GM12891 (cell line): ENCODE results near the gene ASPHD2.

ENCODE experiments used
- DNase-seq: peaks from one replicate; pipeline ENCODE4 v3.0.0; 2011; ENCODE audit warnings: low spot score; ENCODE audit not compliant: insufficient read length
- FAIRE-seq: peaks from 2 replicates; lab custom pipeline; 2011; peaks lifted over from hg19 to GRCh38; lab: Jason Lieb, UNC
- PAX5 ChIP-seq: IDR thresholded peaks from 2 replicates; pipeline ENCODE4 v1.6.1; 2011; ENCODE audit warnings: low read length, moderate library complexity, mild to moderate bottlenecking; ENCODE audit not compliant: insufficient read depth, severe bottlenecking
- POLR2A ChIP-seq: IDR thresholded peaks from 2 replicates; pipeline ENCODE4 v1.6.1; 2011; ENCODE audit warnings: low read depth, low read length, control low read depth
- POLR2AphosphoS5 ChIP-seq: IDR thresholded peaks from 2 replicates; pipeline ENCODE4 v1.6.1; 2011; ENCODE audit warnings: low read depth, low read length, control low read depth
- POU2F2 ChIP-seq: IDR thresholded peaks from 2 replicates; pipeline ENCODE4 v1.6.1; 2011; ENCODE audit warnings: low read depth, mild to moderate bottlenecking, control low read depth, low read length, moderate library complexity
- SPI1 ChIP-seq: IDR thresholded peaks from 2 replicates; pipeline ENCODE4 v1.6.1; 2011; ENCODE audit warnings: low read depth, low read length, control low read depth
- TAF1 ChIP-seq: IDR thresholded peaks from 2 replicates; pipeline ENCODE4 v1.6.1; 2011; ENCODE audit warnings: low read depth, low read length, control low read depth

The ASPHD2 gene

DNA sequence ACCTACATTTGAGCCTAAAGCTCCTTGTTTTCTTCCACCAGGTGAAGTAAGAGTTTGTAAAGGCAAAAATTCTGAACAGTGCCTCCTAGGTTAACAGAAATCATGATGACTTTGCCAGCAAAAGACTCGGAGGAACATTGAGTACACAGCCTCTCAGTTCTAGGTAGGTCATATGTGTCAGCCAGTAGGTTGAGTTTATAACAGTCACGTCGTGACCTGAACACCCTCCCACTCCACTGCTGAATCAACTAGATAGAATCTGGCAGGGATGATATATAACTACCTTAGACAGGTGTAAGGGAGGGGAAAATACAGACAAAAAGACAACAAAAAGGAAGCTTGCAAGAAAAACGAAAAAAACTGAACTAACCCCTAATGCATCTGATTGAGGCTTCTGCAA is 12.8 kb upstream of the ASPHD2 start:
- DNase-seq (no peak), FAIRE-seq (no peak)
- TF ChIP-seq TAF1 (no peak), PAX5 (no peak), SPI1 (no peak), POLR2A (no peak), POU2F2 (no peak), POLR2AphosphoS5 (no peak)

DNA sequence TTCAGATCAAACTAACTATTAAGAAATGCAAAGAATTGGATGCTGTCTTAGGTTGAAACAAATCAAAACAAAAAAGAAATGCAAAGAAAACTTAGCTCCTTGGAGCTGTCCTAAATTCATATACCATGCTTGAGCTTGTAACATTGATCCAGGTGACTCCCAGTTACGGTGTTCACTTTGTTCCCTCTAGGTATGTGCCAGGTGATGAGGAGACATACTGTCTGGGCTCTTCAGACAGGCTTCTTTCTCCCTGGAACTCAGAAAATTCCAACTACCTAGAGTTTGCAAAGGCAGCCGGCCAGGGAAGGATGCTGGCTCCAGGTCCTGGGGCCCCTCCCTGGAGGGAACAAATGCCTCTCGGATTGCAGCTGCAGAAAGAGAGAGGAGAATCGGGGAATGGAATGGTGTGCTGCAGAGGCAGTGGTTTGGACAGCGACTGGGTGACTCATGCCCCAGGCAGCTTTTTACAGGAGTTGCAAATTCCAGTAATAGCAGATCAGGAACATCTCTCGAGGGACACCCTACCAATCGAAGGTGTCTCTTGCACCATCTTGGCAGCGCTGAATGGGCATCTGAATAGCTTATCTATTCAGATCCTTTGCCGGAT is 12.3 kb upstream of the ASPHD2 start:
- DNase-seq (no peak), FAIRE-seq (no peak)
- TF ChIP-seq POLR2AphosphoS5 (no peak), SPI1 (no peak), POLR2A (no peak), PAX5 (no peak), TAF1 (no peak), POU2F2 (no peak)

DNA sequence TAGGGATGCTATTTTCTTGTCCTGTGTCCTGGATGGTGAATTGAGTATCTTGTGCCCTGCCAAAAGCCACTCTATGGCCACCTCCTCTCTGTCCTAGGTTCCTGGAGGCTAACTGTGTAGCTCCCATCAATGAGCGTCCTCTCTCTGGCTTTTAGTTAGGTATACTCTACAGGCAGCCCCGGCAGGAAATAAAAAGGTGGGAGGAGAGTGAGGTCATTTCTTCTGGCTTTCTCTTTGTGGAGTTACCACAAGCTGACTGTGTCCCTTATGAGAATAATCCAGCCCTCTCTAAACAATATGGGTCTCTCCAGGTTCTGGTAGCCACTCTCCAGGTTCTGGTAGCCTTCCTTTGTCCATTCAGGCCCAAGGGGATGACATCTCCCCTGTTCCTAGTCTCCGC is 11.7 kb upstream of the ASPHD2 start:
- FAIRE-seq: no peak
- TF ChIP-seq POLR2A (no peak), PAX5 (no peak), SPI1 (no peak)

GRCh38 chr22:26418620-26419019 is 10.4 kb upstream of the ASPHD2 start:
- TF ChIP-seq POU2F2: no peak
- TF ChIP-seq PAX5: no peak
- TF ChIP-seq TAF1: no peak
- no peak for TF ChIP-seq SPI1

More for the DNA sequence above, 11.7 kb upstream of the ASPHD2 start:
- DNase-seq: no peak

GRCh38 chr22:26426924-26427323 is 2.1 kb upstream of the ASPHD2 start:
- FAIRE-seq (no peak), DNase-seq (no peak)
- TF ChIP-seq PAX5: no peak
- TF ChIP-seq TAF1: no peak
- TF ChIP-seq POLR2AphosphoS5: no peak
- no peak for TF ChIP-seq POLR2A
- no peak for TF ChIP-seq POU2F2
- no peak for TF ChIP-seq SPI1

More at GRCh38 chr22:26418620-26419019, 10.4 kb upstream of the ASPHD2 start:
- DNase-seq (no peak), FAIRE-seq (no peak)

DNA sequence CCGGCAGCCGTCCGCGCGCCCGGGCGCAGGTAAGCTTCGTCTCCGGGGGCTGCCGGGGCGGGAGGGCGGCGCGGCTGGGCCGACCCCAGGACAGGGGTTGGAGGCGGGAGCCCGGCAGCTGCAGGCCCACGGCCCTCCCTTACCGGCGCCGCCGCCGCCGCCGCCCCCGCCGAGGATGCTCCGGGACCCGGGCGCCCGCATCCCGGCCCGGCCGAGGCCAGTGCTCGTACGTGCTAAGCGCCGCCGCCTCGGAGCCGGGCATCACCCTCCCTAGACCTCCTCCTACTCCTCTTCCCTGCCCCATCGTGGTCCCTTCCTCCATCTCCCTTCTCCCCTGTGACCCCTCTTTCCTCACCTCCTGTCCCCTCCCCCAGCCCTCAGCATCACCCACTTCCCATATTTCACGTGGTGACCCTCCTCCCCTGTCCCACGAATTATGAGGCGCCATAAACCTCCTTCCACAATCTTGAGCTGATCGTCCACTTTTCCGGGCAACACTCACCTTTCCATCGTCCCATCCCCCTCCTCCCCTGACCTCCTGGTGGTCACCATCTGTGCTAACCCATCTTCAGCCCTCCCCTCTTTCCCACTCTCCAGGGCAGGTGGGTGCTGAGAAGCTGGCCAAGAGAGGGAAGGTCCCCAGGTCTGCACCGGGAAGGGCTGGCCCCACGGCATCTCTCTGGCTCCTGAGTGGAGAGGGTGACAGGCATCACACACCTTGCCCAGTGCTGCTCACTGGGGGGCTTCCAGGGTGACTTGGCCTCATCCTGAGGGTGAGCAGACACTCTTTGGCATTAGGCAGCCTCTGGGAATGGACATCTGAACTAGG is 612 bp downstream of the ASPHD2 start:
- no peak for DNase-seq
- peak; percentile 38 for FAIRE-seq
- no peak for TF ChIP-seq POU2F2
- TF ChIP-seq POLR2A: no peak
- TF ChIP-seq TAF1: no peak
- no peak for TF ChIP-seq POLR2AphosphoS5
- TF ChIP-seq PAX5: no peak
- no peak; the same call in 1 of the 2 replicates for TF ChIP-seq SPI1

GRCh38 chr22:26430600-26430999 is 1.5 kb downstream of the ASPHD2 start:
- no peak for TF ChIP-seq POLR2AphosphoS5
- TF ChIP-seq POLR2A: no peak
- TF ChIP-seq POU2F2: no peak
- TF ChIP-seq SPI1: no peak
- TF ChIP-seq TAF1: no peak
- no peak for DNase-seq
- FAIRE-seq: no peak

DNA sequence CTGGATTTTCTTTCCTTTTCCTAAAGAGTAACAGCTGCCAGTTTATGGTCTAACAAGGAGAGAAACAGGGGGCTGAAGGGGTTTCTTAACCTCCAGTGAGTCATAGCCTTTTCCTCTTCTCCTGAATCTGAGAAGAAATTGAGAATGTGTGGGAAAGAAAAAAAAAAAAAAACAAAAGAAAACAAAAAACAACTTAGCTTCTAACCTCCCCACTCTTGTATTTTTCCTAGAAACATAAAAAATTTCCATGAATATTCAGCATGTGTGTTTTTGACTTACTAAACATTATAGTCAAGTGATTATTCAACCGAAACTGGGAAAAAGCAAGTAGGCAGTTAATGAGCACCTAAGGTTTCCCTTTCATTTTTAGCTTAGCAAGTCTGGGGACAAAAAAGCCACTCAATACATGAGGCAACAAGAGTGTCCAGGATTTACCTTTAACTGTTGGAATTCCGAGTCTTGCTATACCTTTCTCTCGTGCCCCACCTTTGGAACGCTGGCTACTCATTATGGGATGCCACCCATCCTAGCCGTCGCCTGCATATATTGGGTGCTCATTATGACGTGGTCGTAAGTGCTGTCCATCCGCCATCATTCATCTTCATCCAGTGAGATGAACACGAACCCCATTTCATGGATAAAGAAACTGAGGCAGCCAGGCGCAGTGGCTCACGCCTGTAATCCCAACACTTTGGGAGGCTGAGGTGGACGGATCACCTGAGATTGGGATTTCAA is 2.4 kb downstream of the ASPHD2 start:
- peak; percentile 56 for FAIRE-seq

DNA sequence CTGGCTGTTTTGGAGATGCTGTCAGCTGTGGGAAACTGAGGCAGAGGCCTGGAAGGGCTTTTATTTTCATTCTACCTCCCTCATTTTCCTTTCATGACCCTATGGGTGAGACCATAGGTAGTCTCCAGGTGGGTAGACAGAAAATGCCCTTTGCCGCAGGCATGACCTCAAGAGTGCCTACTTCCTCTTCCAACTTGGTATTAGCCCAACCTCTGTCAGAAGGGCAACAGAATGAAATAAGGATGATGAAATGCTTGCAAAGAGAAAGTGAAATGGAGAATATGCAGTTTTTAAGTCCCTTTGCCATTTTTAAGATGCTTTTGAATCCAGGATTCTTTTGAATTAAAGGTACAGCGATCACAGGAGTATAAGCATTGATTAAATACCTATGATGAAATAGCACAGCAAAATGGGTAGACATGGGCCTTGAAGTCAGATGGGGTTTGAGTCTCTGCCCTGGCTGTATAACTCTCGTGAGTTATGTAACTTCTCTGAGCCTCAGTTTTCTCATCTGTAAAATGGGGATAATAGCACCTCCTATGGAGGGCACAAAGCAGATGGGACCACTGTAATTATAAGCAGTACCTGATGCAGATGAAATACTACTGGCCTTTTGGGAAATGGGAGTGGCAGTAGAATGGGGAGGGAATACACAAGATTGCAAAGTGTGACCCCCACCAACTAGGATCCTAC is 3.7 kb downstream of the ASPHD2 start:
- DNase-seq (no peak), FAIRE-seq (peak; percentile 92)
- TF ChIP-seq SPI1 (peak; percentile 73), POLR2A (no peak), POU2F2 (no peak)

More for the DNA sequence above, 2.4 kb downstream of the ASPHD2 start:
- TF ChIP-seq POLR2A (no peak), PAX5 (no peak), POU2F2 (no peak), POLR2AphosphoS5 (no peak), TAF1 (no peak), SPI1 (no peak)
- no peak for DNase-seq

DNA sequence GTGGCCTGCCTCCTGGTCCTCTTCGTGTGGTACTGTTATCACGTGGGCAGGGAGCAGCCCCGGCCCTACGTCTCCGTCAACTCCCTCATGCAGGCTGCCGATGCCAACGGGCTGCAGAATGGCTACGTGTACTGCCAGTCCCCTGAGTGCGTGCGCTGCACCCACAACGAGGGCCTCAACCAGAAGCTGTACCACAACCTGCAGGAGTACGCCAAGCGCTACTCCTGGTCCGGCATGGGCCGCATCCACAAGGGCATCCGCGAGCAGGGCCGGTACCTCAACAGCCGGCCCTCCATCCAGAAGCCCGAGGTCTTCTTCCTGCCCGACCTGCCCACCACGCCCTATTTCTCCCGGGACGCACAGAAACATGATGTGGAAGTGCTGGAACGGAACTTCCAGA is 4.7 kb downstream of the ASPHD2 start:
- TF ChIP-seq POU2F2: no peak
- no peak for TF ChIP-seq TAF1
- TF ChIP-seq PAX5: no peak
- TF ChIP-seq POLR2AphosphoS5: no peak
- TF ChIP-seq POLR2A: no peak
- no peak for FAIRE-seq

More for the DNA sequence above, 4.7 kb downstream of the ASPHD2 start:
- no peak for DNase-seq
